Bone marrow (tissue), 2 donors: ENCODE data around the gene LILRA5.
A peak's percentile ranks its signal among the peaks of the same experiment; 100 is the strongest.
"Not testable (repeated sequence)": the region's sequence is repeated elsewhere in the genome, so short reads cannot be mapped to it uniquely, and the experiment has no call there.

Source experiments
- DNase-seq, 2 donors: peaks; one replicate each; lab custom pipeline; 2025; lab: John Stamatoyannopoulos, UW

Gene LILRA5

DNA sequence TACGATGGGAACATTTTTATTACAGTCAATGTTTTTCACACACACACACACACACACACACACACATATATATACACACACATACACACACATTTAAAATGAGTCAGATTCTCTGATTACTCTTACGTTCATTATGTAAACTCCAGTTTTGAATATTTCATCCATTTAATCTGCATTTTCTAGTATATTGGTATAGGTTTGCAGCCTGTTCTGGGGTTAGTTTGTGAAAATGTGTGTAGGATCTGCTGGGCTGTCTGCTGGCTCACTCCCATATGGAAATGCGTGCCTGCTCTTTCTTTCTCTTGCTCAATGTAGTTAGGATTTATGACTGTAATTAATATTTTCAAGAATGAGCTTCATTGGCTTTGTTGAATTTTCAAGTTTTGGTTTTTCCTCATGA is 39.1 kb downstream of the LILRA5 start:
- DNase-seq: no peak

- DNase-seq: not testable (repeated sequence)
These were observed 40.8 kb downstream of the LILRA5 start for GRCh38 chr19:54272181-54272580.

DNA sequence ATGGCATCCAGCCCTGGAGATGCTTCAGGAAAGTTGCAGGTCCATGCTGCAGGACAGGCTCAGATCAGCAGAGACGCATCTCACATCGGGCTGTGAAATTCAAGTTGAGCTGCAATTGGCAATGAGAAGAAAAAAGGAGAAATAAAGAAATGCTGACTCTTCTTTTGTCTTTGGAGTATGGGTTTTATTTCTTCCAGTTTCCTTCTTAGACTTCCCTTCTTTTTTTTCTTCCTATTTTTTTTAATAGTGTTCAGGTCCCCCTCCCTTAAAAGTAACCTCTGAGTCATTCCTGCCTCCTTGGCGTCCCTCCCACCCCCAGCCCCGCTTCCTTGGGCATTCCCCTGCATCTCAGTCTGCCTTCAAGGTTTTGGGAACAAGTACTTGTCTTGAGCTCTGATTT is 41.4 kb downstream of the LILRA5 start:
- DNase-seq: peak in 1 of 2 donors; percentile 22

DNA sequence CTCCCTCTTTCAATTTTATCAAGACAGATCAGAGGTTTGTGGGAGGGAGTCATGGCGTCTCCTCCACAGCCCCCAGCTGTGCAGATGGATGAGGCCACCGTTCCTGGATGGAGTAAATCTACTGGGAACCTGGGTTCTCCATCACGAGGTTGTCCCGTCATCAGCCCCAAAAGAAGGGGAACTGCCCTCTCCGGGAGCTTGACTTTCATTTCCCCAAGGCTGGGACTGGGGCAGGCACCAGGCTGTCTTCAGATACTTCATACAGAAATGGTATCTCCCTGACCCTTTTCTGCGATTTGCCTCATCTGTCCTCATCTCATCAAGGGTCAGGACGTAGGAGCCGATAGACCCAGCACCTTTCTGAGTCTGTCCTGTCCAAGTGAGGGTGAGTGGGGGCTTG is 41.9 kb downstream of the LILRA5 start:
- DNase-seq: no peak

DNA sequence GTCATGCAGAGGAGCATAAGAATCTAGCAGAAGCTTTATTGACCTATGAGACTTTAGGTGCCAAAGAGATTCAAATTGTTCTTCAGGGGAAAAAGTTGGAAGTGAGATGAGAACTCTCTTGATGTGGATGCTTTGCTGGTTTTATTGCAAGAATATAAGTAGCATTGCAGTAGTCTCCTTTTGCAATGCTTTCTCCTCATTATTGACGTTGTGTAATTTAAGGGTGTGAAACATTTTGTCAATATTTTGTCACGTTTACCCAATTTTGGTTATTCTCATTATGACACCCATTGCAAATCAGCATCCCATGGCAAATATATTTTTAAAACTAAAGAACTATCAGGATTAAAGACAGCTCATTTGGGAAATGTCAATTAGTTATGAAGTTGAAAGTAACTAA is 44.0 kb downstream of the LILRA5 start:
- DNase-seq: no peak

GRCh38 chr19:54266133-54266532 is 46.8 kb downstream of the LILRA5 start:
- peak; percentile 45 to 50 for DNase-seq

DNA sequence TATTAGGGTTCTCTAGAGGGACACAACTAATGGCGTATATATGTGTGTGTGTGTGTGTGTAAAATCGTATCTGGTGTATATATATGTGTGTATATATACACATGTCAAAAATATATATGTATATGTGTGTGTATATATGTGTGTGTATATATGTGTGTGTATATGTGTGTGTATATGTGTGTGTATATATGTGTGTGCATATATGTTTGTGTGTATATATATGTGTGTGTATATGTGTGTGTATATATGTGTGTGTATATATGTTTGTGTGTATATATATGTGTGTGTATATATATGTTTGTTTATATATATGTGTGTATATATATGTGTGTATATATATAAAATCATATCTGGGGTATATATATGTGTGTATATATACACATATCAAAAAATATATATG is 50.5 kb downstream of the LILRA5 start:
- no peak for DNase-seq

- no peak for DNase-seq
These were observed 50.9 kb downstream of the LILRA5 start for GRCh38 chr19:54262066-54262465.

DNA sequence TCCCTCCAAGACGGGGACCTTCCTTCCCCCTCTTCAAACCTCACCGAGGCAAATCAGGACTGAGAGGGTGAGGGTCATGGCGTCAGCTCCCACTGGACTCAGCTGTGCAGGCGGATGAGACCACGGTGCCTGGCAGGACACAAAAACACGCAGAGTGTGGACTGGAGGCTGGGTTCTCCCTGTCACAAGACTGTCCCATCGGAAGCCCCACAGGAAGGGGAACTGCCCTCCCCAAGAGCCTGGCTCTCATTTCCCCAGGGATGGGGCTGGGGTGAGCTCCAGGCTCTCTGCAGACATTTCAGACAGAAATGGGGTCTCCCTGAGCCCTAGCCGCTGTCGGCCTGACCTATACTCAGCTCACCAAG is 55.9 kb downstream of the LILRA5 start, which contains the start of gene LILRB5:
Gene LILRB5 (minus strand): TSS at position 158 of the 365 bp plus-strand sequence. CDS start 80 bp downstream, at position 78.
- no peak for DNase-seq
